Testis (tissue), 2 donors: ENCODE results near the gene ANKRD16.

Experiments used
- POLR2A ChIP-seq: fragments of 450-650 bp; IDR thresholded peaks from one replicate; pipeline ENCODE4 v1.6.1; 2017; ENCODE audit warnings: antibody characterized with exemption, mild to moderate bottlenecking, moderate library complexity
- TF ChIP-seq, protein P1 (sequence below), 3 experiments: fragments of 450-650 bp in 2 of 3; fragments of 200-600 bp in 1 of 3; sonication (generic) in 1 of 3; IDR thresholded peaks; one replicate each; pipeline ENCODE4 v1.5.1; 2016 to 2019; ENCODE audit warnings: antibody characterized with exemption in 3 of 3, mild to moderate bottlenecking in 2 of 3, moderate library complexity in 1 of 3

DNA sequence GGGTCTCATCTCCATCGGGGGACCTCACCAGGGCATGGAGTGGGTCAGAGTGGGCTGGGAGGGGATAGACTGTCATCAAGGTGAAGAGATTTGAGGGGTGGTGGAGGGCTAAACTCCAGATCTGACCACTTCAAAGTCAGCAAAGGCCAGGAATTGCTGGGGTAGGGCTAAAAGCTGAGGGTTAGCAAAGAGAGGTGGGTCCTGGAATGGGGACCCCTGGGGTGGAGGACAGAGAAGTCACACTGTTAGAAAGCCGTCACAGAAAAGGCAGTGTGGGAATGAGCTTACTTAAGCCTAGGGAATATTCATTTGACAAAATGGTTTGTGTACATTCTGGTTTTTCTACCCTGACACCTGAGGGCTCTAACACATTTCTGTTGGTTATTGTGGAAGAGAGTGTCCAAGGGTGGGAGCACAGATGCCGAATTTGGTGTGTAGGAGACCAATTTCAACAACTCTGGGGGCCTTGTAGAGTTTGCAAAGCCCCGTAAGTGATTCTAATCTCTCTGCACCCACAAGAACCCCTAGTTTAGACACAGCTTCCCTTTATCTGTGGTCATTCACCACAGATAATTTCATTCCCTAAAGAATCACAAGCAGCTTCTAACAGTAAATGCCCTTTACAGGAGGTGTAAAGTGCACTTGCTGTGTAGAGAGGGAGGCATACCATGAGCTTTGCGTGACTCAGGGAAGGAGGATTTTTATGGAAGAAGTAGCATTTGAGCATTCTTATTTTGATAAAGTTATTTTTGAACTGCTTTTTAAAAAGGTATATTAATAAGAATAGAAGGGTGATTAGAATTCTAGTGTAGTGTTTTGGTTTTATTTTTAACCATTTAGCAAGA, 6.7 kb upstream of the ANKRD16 start:
- TF ChIP-seq, protein P1, sequence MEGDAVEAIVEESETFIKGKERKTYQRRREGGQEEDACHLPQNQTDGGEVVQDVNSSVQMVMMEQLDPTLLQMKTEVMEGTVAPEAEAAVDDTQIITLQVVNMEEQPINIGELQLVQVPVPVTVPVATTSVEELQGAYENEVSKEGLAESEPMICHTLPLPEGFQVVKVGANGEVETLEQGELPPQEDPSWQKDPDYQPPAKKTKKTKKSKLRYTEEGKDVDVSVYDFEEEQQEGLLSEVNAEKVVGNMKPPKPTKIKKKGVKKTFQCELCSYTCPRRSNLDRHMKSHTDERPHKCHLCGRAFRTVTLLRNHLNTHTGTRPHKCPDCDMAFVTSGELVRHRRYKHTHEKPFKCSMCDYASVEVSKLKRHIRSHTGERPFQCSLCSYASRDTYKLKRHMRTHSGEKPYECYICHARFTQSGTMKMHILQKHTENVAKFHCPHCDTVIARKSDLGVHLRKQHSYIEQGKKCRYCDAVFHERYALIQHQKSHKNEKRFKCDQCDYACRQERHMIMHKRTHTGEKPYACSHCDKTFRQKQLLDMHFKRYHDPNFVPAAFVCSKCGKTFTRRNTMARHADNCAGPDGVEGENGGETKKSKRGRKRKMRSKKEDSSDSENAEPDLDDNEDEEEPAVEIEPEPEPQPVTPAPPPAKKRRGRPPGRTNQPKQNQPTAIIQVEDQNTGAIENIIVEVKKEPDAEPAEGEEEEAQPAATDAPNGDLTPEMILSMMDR (IDR thresholded peaks at IDR 0.05): no peak
- TF ChIP-seq POLR2A: no peak
